Neuron (in vitro differentiated cells): ENCODE measurements around the gene CAMTA1.

Experiments used
- H2AFZ ChIP-seq: one replicate; pipeline ENCODE4 v1.6.1; 2013; ENCODE audit warnings: low read depth, mild to moderate bottlenecking, inconsistent platforms, low read length, moderate library complexity
- H3K27me3 ChIP-seq: one replicate; pipeline ENCODE4 v1.6.1; 2013; ENCODE audit warnings: low read length; ENCODE audit not compliant: insufficient read depth
- H3K36me3 ChIP-seq: one replicate; pipeline ENCODE4 v1.6.1; 2013; ENCODE audit warnings: low read length; ENCODE audit not compliant: insufficient read depth
- H3K4me1 ChIP-seq: one replicate; pipeline ENCODE4 v1.6.1; 2013; ENCODE audit warnings: low read length; ENCODE audit not compliant: insufficient read depth
- H3K4me3 ChIP-seq: 2 replicates; pipeline ENCODE4 v1.5.1; 2013; ENCODE audit warnings: mild to moderate bottlenecking, low read length, moderate library complexity
- H3K9me3 ChIP-seq: one replicate; pipeline ENCODE4 v1.6.1; 2013; ENCODE audit warnings: low read length

Gene CAMTA1

DNA sequence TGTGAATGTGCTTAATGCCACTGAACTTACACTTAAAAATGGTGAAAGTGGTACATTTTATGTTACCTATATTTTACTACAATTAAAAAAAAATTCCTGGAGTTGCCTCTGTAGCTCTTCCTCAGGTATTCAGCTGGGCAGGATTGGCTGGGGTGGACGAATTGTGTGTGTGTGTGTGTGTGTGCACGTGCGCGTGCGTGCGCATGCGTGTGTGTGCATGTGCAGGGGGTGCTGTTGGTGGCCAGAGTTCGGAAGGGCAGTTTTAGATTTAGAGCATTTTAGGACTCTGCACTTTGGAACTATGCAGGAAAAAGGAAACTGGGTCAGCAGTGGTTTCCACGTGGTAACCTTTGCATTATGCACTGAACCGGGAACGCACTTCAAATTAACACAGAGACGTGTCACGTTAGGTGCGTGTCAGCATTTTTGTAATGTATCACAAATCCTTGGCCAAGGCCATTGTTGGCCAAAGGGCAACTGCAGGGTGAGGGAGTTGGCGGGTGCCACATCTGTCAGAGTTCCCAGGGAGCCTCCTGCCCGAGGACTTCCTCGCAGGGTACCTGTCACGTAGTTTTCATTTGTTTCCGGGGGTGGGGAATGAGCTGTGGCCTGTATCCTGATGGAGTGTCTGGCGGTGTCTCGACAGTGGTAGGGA, 312.8 kb downstream of the CAMTA1 start:
- Histone ChIP-seq H3K9me3 (no peaks in the 10 kb centered on the region), H3K4me1 (no peaks in the 10 kb centered on the region), H3K4me3 (no peak overlapping the region), H3K36me3 (no peaks in the 10 kb centered on the region), H3K27me3 (peaks cover 22% of the 10 kb centered on the region), H2AFZ (no peak overlapping the region)

DNA sequence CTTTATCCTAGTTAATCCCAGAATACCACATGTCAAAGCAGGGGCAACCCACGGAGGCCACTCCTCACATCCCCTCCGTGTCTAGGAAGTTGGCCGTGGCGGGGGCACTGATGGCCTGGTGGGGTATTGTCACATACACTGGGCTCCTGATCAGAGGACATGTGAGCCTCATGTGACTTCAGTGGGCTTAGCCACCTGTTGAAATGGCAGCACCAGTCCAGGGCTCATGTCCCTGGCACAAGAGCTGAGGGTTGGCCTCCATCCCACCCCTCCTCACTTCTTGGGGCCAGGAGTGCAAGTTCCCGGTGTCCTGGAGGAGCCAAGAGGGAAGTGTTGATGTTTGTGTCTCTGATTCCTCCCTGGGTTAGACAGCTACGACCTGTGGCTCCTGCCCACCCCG, 313.4 kb downstream of the CAMTA1 start:
- Histone ChIP-seq H3K9me3 (no peaks in the 10 kb centered on the region), H2AFZ (no peak overlapping the region), H3K27me3 (peaks cover 22% of the 10 kb centered on the region), H3K4me1 (no peaks in the 10 kb centered on the region), H3K36me3 (no peaks in the 10 kb centered on the region), H3K4me3 (no peak overlapping the region)

DNA sequence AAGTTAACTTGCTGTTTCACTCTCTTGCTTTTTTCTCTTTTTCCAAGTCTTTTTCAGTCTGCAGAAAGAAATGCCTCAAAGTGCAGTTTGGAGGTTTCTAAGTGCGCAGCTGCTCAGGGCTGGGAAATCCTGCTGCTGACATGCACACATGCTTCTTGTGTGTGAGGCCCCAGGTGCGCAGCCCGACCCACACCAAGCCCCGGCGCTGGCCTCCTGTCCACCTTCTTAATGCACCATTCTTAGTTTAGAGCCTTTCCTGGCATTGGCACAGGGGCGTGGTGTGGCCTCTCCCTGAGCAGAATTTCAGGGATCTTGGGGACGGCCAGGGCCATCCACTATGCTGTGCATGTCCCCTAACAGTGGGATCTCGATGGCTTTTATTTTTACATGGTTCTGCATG, 315.2 kb downstream of the CAMTA1 start:
- no peaks in the 10 kb centered on the region for H3K4me1 ChIP-seq
- H3K36me3 ChIP-seq = no peaks in the 10 kb centered on the region
- no peaks in the 10 kb centered on the region for H3K9me3 ChIP-seq
- no peak overlapping the region for H2AFZ ChIP-seq
- peaks cover 16% of the 10 kb centered on the region for H3K27me3 ChIP-seq
- no peak overlapping the region for H3K4me3 ChIP-seq

DNA sequence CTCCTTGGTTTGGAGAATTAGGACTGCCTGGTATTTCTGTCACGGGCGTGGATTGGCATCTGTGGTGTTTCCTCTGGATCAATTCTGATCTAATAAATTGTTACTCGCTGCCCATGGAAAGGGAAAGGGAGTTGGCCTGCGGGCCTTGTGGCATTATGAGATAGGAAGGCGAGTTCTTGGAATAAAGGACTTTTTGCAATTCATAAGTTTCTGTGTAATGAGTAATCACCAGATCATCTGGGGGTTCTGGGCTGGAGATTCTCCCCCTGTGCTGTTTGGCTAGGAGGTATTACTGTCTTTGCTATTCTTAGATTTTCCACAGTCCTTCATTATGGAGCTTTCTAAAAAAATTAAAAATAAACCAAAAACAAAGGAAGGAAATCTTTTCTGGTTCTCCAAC, 315.9 kb downstream of the CAMTA1 start:
- Histone ChIP-seq H2AFZ (no peak overlapping the region), H3K27me3 (peaks cover 11% of the 10 kb centered on the region), H3K4me1 (no peaks in the 10 kb centered on the region), H3K4me3 (no peak overlapping the region), H3K36me3 (no peaks in the 10 kb centered on the region), H3K9me3 (no peaks in the 10 kb centered on the region)

DNA sequence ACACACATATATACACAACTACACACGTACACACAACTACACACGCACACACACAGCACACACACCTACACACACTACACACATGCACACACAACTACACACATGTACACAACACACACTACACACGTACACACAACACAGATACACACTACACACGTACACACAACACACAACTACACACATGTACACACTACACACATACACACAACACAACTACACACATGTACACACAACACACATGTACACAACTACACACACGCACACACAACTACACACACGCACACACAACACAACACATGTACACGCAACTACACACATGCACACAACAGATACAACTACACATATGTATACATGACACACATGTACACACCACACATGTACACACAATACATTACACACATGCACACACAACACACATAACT, 318.1 kb downstream of the CAMTA1 start:
- Histone ChIP-seq H3K4me1 (no peaks in the 10 kb centered on the region), H3K9me3 (no peaks in the 10 kb centered on the region), H3K36me3 (no peaks in the 10 kb centered on the region), H3K4me3 (no peak overlapping the region), H2AFZ (no peak overlapping the region), H3K27me3 (peaks cover 7% of the 10 kb centered on the region)

DNA sequence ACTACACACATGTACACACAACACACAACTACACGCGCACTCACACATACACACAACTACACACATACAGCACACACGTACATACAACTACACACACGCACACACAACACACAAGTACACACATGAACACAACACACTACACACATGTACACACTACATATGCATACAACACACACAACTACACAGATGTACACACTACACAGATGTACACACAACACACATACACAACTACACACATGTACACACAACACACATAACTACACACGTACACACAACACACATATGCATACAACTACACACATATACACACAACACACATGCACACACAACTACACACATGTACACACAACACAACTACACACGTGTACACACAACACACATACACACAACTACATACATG, 318.6 kb downstream of the CAMTA1 start:
- H3K27me3 ChIP-seq = peaks cover 7% of the 10 kb centered on the region
- H2AFZ ChIP-seq = no peak overlapping the region

DNA sequence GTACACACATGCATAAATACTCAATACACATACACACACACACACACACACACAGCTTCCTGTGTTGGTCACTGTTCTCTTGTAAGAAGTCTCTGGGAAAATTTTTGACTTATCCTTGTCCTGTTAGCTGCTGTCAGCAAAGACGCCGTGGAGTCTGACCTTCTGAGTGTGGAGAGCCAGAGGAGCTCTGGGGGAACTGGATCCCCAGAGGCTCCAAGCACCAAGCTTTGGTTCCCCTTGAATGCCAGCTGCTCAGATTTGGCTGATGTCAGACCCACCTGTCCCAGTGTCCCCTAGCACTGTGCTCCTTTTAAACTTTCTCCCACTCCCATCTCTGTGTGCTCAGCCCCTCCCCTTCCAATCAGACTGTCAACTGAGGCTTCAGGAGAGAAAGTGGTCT, 319.1 kb downstream of the CAMTA1 start:
- H3K4me3 ChIP-seq = no peak overlapping the region
- H3K27me3 ChIP-seq = peaks cover 7% of the 10 kb centered on the region
- H2AFZ ChIP-seq = no peak overlapping the region
- H3K36me3 ChIP-seq = no peaks in the 10 kb centered on the region
- H3K4me1 ChIP-seq = no peaks in the 10 kb centered on the region
- H3K9me3 ChIP-seq = no peaks in the 10 kb centered on the region

More for the DNA sequence above, 318.6 kb downstream of the CAMTA1 start:
- no peaks in the 10 kb centered on the region for H3K9me3 ChIP-seq
- H3K4me1 ChIP-seq = no peaks in the 10 kb centered on the region
- H3K4me3 ChIP-seq = no peak overlapping the region
- H3K36me3 ChIP-seq = no peaks in the 10 kb centered on the region

DNA sequence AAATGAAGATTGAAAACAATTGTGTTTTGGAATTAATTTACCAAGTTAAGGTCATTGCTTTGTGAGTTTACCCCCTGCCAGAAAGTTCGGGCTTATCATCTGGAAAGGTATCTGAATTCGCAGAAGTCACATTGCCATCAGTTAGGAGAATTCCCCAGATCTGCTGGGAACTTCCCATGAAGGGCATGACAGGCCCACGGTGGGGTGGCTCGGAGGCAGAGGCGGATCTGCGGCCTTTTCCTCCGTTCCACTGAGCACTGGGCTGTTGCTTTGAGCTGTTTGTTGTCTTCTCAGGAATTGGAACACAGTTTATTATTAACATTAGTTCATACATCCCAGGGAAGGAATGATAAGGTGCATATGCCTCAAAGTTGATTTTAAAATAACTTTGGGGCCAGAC, 320.0 kb downstream of the CAMTA1 start:
- no peak overlapping the region for H3K4me3 ChIP-seq
- no peaks in the 10 kb centered on the region for H3K27me3 ChIP-seq
- H3K36me3 ChIP-seq = no peaks in the 10 kb centered on the region
- no peaks in the 10 kb centered on the region for H3K9me3 ChIP-seq
- no peak overlapping the region for H2AFZ ChIP-seq
- H3K4me1 ChIP-seq = no peaks in the 10 kb centered on the region

DNA sequence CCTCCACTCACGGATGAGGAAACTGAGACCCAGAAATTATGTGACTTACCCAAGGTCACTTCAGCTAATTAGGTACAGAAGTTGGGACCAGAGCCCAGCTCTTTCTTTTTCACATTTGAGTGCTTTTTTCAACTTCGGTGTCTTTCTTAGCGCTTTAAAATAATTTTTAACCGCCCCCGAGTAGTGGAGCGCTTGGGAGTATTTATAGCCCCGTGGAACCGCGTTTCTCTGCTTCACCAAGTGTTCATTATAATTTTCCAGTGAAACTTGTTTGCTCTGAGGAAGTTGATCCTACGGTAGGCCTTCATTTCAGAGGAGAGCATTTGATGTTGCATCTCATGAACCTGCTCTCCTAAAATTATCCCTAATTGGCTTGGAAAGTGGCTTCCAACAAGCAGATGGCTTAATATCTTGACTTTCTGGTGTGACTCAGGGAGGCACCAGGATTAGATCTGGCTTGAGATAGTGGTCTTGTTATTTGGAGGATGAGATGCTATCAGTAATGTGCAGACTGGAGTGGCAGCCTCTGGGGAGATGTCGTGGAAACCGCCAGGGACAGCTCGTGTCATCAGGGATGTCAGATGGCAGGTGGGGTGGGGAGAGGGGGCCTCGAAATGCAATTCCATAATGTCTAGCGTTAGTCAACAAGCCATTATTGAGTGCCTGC, 321.3 kb downstream of the CAMTA1 start:
- H3K27me3 ChIP-seq = no peaks in the 10 kb centered on the region
- H3K9me3 ChIP-seq = no peaks in the 10 kb centered on the region
- no peaks in the 10 kb centered on the region for H3K4me1 ChIP-seq
- H2AFZ ChIP-seq = no peak overlapping the region
- H3K36me3 ChIP-seq = no peaks in the 10 kb centered on the region
- no peak overlapping the region for H3K4me3 ChIP-seq

DNA sequence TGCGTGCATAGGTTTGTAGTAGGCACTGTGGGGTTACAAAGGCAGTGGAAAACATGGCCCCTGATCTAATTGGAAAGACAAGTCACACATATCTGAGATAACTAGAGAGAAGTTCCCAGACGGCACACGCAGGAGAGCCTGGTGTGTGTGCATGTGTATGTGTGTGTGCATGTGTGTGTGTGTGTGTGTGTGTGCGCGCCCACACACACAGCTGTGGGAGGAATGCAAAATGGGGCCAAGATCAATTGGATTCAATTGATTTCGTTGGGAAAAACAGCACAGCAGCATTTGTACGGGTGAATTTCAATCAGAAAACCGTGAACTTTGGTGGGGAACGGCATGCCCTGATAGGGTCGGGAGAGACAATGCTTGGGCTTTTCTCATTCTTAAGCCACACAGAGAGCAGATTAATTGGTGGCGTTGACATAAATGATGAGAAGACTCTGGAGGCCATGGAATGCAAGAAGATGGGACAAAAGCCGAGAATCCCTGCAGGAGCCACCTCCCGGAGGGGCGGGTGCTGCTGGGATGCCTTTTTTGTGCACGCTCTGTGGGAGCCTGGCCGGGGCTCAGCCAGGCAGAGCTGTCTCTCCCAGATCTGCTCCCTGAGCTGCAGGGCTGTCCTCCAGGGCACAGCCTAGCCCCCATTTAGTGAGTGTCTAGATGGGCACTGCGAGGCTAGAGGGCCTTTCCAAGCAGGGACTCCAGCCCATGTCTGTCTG, 322.0 kb downstream of the CAMTA1 start:
- H3K4me1 ChIP-seq = no peaks in the 10 kb centered on the region
- no peaks in the 10 kb centered on the region for H3K36me3 ChIP-seq
- no peak overlapping the region for H3K4me3 ChIP-seq
- H2AFZ ChIP-seq = no peak overlapping the region
- H3K9me3 ChIP-seq = no peaks in the 10 kb centered on the region
- H3K27me3 ChIP-seq = no peaks in the 10 kb centered on the region

DNA sequence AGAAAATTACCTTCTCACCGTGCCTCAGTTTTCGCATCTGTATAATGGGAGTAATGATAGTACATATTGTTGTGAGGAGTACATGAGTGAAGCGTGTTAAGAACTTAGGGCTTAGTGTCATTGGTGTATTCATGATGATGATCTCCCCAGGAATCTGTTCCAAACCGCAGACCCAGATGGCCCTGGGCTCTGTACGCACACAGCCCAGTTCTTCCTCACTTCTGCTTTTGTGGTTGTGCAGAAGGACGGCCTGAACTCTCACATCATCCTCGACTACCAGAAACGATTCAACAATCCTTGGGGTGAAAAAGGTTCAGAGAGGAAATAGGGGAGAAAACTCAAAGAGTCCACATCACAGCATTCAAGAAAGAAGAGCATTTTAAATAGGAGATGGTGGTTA, 323.0 kb downstream of the CAMTA1 start:
- no peaks in the 10 kb centered on the region for H3K9me3 ChIP-seq
- H3K4me1 ChIP-seq = no peaks in the 10 kb centered on the region
- no peak overlapping the region for H3K4me3 ChIP-seq
- H2AFZ ChIP-seq = no peak overlapping the region
- H3K36me3 ChIP-seq = no peaks in the 10 kb centered on the region
- H3K27me3 ChIP-seq = no peaks in the 10 kb centered on the region

DNA sequence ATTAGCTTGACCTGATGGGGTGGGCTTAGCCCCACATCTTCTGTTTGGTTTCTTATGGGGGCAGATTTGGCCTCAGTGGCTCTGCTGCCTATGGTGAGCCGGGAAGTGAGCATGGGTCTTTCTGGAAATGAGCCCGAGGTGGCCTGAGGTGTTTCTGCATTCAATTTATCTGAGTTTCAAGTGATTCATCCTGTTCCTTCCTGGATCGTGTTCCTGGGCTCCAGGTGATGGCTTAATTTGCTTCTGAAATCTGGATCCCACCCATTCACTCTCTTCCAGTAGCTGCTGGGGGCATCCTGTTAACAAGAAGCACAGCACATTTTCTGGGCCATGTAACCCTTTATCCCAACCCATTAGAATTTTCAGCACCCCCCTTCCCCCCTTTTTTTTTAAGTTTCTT, 324.6 kb downstream of the CAMTA1 start:
- Histone ChIP-seq H3K36me3 (no peaks in the 10 kb centered on the region), H3K4me3 (no peak overlapping the region), H3K27me3 (no peaks in the 10 kb centered on the region), H2AFZ (no peak overlapping the region), H3K9me3 (no peaks in the 10 kb centered on the region), H3K4me1 (no peaks in the 10 kb centered on the region)

DNA sequence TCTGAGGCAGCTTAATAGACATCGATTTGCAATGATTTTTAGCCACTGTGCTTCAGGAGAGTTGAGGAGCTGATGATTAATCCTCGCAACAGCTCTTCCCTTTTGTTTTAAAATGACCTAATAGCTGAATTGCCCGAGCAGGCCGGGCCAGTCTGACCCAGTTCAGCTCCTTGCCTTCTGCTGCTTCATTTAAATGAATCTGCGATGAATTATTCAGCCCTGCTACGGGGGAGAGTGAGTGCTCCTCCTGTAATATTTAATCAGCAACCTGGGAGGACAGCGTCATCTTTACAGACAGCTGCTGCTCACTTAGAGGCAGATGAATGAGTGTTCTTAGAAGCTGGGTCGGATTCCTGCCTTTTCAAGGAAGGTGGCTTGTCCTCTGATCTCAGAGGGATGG, 325.1 kb downstream of the CAMTA1 start:
- Histone ChIP-seq H3K27me3 (no peaks in the 10 kb centered on the region), H3K36me3 (no peaks in the 10 kb centered on the region), H3K4me3 (no peak overlapping the region), H2AFZ (no peak overlapping the region), H3K4me1 (no peaks in the 10 kb centered on the region), H3K9me3 (no peaks in the 10 kb centered on the region)
